Keratinocyte (primary cell): ENCODE data around the gene TP63.

Experiments used
- EZH2 ChIP-seq: IDR thresholded peaks from one replicate; pipeline ENCODE4 v1.6.1; 2012; ENCODE audit warnings: inconsistent platforms, mild to moderate bottlenecking, low read length, moderate library complexity
- TF ChIP-seq, protein P1 (sequence below), 3 experiments: IDR thresholded peaks in 1 of 3; conservative IDR thresholded peaks in 1 of 3; optimal IDR thresholded peaks in 1 of 3; 2 replicates in 2 of 3; 3 replicates in 1 of 3; pipeline versions ENCODE3 to v1.5.1; 2011; ENCODE audit warnings: low read length in 3 of 3, mild to moderate bottlenecking in 3 of 3, moderate library complexity in 2 of 3, control low read depth in 1 of 3, inconsistent platforms in 1 of 3; ENCODE audit not compliant: insufficient read depth in 2 of 3; ENCODE audit errors: extremely low read depth in 1 of 3

GRCh38 chr3:189621948-189622603 is 9.1 kb upstream of the TP63 start:
- TF ChIP-seq, protein P1, sequence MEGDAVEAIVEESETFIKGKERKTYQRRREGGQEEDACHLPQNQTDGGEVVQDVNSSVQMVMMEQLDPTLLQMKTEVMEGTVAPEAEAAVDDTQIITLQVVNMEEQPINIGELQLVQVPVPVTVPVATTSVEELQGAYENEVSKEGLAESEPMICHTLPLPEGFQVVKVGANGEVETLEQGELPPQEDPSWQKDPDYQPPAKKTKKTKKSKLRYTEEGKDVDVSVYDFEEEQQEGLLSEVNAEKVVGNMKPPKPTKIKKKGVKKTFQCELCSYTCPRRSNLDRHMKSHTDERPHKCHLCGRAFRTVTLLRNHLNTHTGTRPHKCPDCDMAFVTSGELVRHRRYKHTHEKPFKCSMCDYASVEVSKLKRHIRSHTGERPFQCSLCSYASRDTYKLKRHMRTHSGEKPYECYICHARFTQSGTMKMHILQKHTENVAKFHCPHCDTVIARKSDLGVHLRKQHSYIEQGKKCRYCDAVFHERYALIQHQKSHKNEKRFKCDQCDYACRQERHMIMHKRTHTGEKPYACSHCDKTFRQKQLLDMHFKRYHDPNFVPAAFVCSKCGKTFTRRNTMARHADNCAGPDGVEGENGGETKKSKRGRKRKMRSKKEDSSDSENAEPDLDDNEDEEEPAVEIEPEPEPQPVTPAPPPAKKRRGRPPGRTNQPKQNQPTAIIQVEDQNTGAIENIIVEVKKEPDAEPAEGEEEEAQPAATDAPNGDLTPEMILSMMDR (optimal IDR thresholded peaks at IDR 0.05 in 1 of 3, IDR thresholded peaks at IDR 0.05 in 1 of 3, conservative IDR thresholded peaks at IDR 0.05 in 1 of 3; ENCODE audit: extremely low read depth in 1 of 3, insufficient read depth in 2 of 3, low read length in 3 of 3) = no peak
- no peak for TF ChIP-seq EZH2
